HepG2 (cell line): ENCODE results near the gene PSEN1. TPM values are rescaled to one million over a fixed set of nuclear protein-coding genes. Genes with fewer than 3 reads are reported as not detected.

Experiments
- ATAC-seq: fragments of 200-7000 bp; cut with Tn5 transposase; 3 replicates; pipeline ENCODE4 v1.9.1; 2020; ENCODE audit warnings: mild to moderate bottlenecking, moderate library complexity
- BruUV-seq: library from RNA; stranded (reverse); fragments of 400-500 nt; replicated peaks from 2 replicates; lab custom pipeline; 2021; lab: Mats Ljungman, UMichigan
- CTCF ChIA-PET: fragments of 300-600 bp; formaldehyde crosslinking; extraction: SDS; loops from one replicate; lab custom pipeline; 2021; ENCODE audit warnings: low total read pairs, inconsistent platforms, low intra/inter-chr PET ratio; lab: Yijun Ruan, JAX
- POLR2A ChIA-PET: fragments of 350-600 bp; sonication (Branson Sonifier 250); formaldehyde crosslinking; loops from one replicate; lab custom pipeline; 2020; ENCODE audit warnings: antibody characterized with exemption, inconsistent platforms; lab: Yijun Ruan, JAX
- DNase-seq: peaks from one replicate; pipeline ENCODE4 v3.0.0-alpha.2; 2015; ENCODE audit warnings: low spot score
- FAIRE-seq: peaks from 3 replicates; lab custom pipeline; 2011; peaks lifted over from hg19 to GRCh38; lab: Jason Lieb, UNC
- H2AFZ ChIP-seq: one replicate; pipeline ENCODE4 v1.6.1; 2011; ENCODE audit warnings: low read length, inconsistent platforms
- H3K27ac ChIP-seq: fragments of 300-600 bp; 3 replicates; pipeline ENCODE4 v1.8.0; 2011; ENCODE audit warnings: mixed run types, mild to moderate bottlenecking, mixed read lengths, low read length, inconsistent platforms; ENCODE audit not compliant: insufficient read depth; ENCODE audit errors: extremely low read length
- H3K27me3 ChIP-seq, 2 experiments: fragments of 200-600 bp in 1 of 2; 2 replicates in 1 of 2; 3 replicates in 1 of 2; pipeline versions ENCODE4 v1.6.0 to v1.8.0; 2011; ENCODE audit warnings: low read length in 2 of 2, mild to moderate bottlenecking in 2 of 2, moderate library complexity in 2 of 2, inconsistent platforms in 1 of 2; ENCODE audit not compliant: insufficient read depth in 2 of 2, control insufficient read depth in 1 of 2
- H3K36me3 ChIP-seq, 2 experiments: fragments of 200-600 bp in 1 of 2; replicated peaks in 1 of 2; 2 replicates in 1 of 2; 3 replicates in 1 of 2; pipeline versions ENCODE4 v1.5.1 to v1.8.0; 2011; ENCODE audit warnings: low read length in 2 of 2, inconsistent platforms in 1 of 2; ENCODE audit not compliant: insufficient read depth in 2 of 2, control insufficient read depth in 1 of 2
- H3K4me1 ChIP-seq: 2 replicates; pipeline ENCODE4 v1.5.1; 2012; ENCODE audit warnings: low read length, inconsistent platforms; ENCODE audit not compliant: insufficient read depth
- H3K4me2 ChIP-seq: 2 replicates; pipeline ENCODE4 v1.6.0; 2011; ENCODE audit warnings: low read depth, low read length, inconsistent platforms
- H3K4me3 ChIP-seq, 3 experiments: fragments of 200-600 bp in 1 of 3; sonication (generic), shearing (Covaris generic) in 1 of 3; replicated peaks in 1 of 3; 2 replicates each; pipeline ENCODE4 v1.5.1; 2011 to 2016; ENCODE audit warnings: low read length in 3 of 3, inconsistent platforms in 2 of 3, low read depth in 2 of 3, mild to moderate bottlenecking in 2 of 3, control low read depth in 1 of 3, mixed read lengths in 1 of 3; ENCODE audit not compliant: insufficient read depth in 1 of 3
- H3K79me2 ChIP-seq: one replicate; pipeline ENCODE4 v1.6.1; 2011; ENCODE audit warnings: low read length, inconsistent platforms; ENCODE audit not compliant: insufficient read depth
- H3K9ac ChIP-seq: 2 replicates; pipeline ENCODE4 v1.6.0; 2011; ENCODE audit warnings: mild to moderate bottlenecking, low read depth, low read length, inconsistent platforms; ENCODE audit not compliant: insufficient read depth
- H3K9me3 ChIP-seq: 2 replicates; pipeline ENCODE4 v1.5.1; 2012; ENCODE audit warnings: mild to moderate bottlenecking, low read length
- H4K20me1 ChIP-seq: 2 replicates; pipeline ENCODE4 v1.6.0; 2011; ENCODE audit warnings: inconsistent platforms, mild to moderate bottlenecking, low read length, moderate library complexity; ENCODE audit not compliant: insufficient read depth
- BCLAF1 ChIP-seq: fragments of 450-650 bp; IDR thresholded peaks from 2 replicates; pipeline ENCODE4 v1.6.1; 2017; ENCODE audit warnings: mild to moderate bottlenecking
- CBFB ChIP-seq: sonication (generic); formaldehyde crosslinking; IDR thresholded peaks from 2 replicates; pipeline ENCODE4 v1.4.0; 2020; ENCODE audit warnings: missing genetic modification reagents
- KDM3A ChIP-seq: IDR thresholded peaks from 2 replicates; pipeline ENCODE4 v1.6.1; 2018; ENCODE audit warnings: low read depth, missing compliant biosample characterization
- PREB ChIP-seq: sonication (generic); formaldehyde crosslinking; IDR thresholded peaks from 2 replicates; pipeline ENCODE4 v1.4.0; 2020; ENCODE audit warnings: missing genetic modification reagents
- RFX1 ChIP-seq: fragments of 450-650 bp; IDR thresholded peaks from 2 replicates; pipeline ENCODE4 v1.6.1; 2017
- SMARCC2 ChIP-seq: fragments of 450-650 bp; IDR thresholded peaks from 2 replicates; pipeline ENCODE4 v1.6.1; 2017; ENCODE audit warnings: antibody characterized with exemption, mild to moderate bottlenecking
- SP2 ChIP-seq: sonication (generic); formaldehyde crosslinking; IDR thresholded peaks from 2 replicates; pipeline ENCODE4 v1.5.1; 2020; ENCODE audit warnings: mild to moderate bottlenecking, missing genetic modification reagents
- TCF7L2 ChIP-seq: IDR thresholded peaks from 2 replicates; pipeline ENCODE4 v1.6.1; 2011; ENCODE audit warnings: mild to moderate bottlenecking, low read depth, low read length, moderate library complexity
- ZBTB38 ChIP-seq: sonication (generic); formaldehyde crosslinking; IDR thresholded peaks from 2 replicates; pipeline ENCODE4 v1.5.1; 2020; ENCODE audit warnings: mild to moderate bottlenecking, missing genetic modification reagents
- ZNF607 ChIP-seq: sonication (generic); formaldehyde crosslinking; IDR thresholded peaks from 2 replicates; pipeline ENCODE4 v1.5.1; 2020; ENCODE audit warnings: missing genetic modification reagents, mild to moderate bottlenecking, borderline replicate concordance
- ZNF629 ChIP-seq: sonication (generic); formaldehyde crosslinking; conservative IDR thresholded peaks from 2 replicates; pipeline ENCODE4 v1.5.0; 2020; ENCODE audit warnings: missing genetic modification reagents
- ZZZ3 ChIP-seq: sonication (generic); formaldehyde crosslinking; IDR thresholded peaks from 2 replicates; pipeline ENCODE4 v1.4.0; 2020; ENCODE audit warnings: missing genetic modification reagents, mild to moderate bottlenecking, borderline replicate concordance
- WGBS: methylation state at CpG from one replicate; pipeline ENCODE4 v1.1.6; 2017; ENCODE audit warnings: low lambda C conversion rate; 5-methylcytosine and 5-hydroxymethylcytosine counted together
- in situ Hi-C: cut with HindIII; loops from 2 replicates; pipeline ENCODE4 v1.10.0; 2017; ENCODE audit warnings: low pct_unique_long_range_greater_than_20kb; ENCODE audit not compliant: extremely low pct_ligation_motif_present
- intact Hi-C: fragments of 100-400 bp; cut with micrococcal nuclease; formaldehyde crosslinking; loops from one replicate; pipeline ENCODE4 v1.10.0; 2022; ENCODE audit not compliant: unreplicated experiment
- polyA plus RNA-seq, 8 experiments: library from polyadenylated mRNA; depleted of rRNA in 3 of 8; stranded (reverse) in 7 of 8; unstranded in 1 of 8; fragments of >200 nt; fragmentation: Illumina TruSeq in 4 of 8; extraction: Trizol in 4 of 8; gene quantifications; 2 replicates each; pipeline versions ENCODE4 v1.2.1 to v1.2.3, GENCODE V29; 2011 to 2016; ENCODE audit warnings: low read depth in 4 of 8, missing spikeins in 1 of 8, mixed read lengths in 1 of 8; ENCODE audit not compliant: insufficient read depth in 1 of 8
- total RNA-seq, 5 experiments: library from RNA; depleted of rRNA; stranded (reverse); fragments of >200 nt; fragmentation: Illumina TruSeq; extraction: Trizol; gene quantifications; 2 replicates each; pipeline ENCODE4 v1.2.3, GENCODE V29; 2016; ENCODE audit warnings: low read depth in 1 of 5
- TF ChIP-seq, protein P1 (sequence below): sonication (generic); formaldehyde crosslinking; IDR thresholded peaks from 2 replicates; pipeline ENCODE4 v1.4.0; 2020; ENCODE audit warnings: mild to moderate bottlenecking, missing genetic modification reagents

The PSEN1 gene
- total and polyA plus RNA-seq, 2 of the 13 experiments (the other 11 are each of a cell fraction or from before 2014, with no cell fraction given), result 12.5 to 26.6 TPM

GRCh38 chr14:73262427-73263183 is 126.3 kb downstream of the PSEN1 start:
- no peak for ATAC-seq
- in situ Hi-C loops, result no loop called here
- H3K36me3 ChIP-seq, result no peaks in the 10 kb centered on the region
- intact Hi-C loops, result no loop called here
- TF ChIP-seq ZNF629 (CRISPR knock-in tag) (0 out of 2 replicates have a peak, but pooled peaks have one; percentile 30), TCF7L2 (no peak), SP2 (CRISPR knock-in tag) (no peak)
- no peak overlapping the region for H3K4me3 ChIP-seq
- H4K20me1 ChIP-seq, result no peaks in the 10 kb centered on the region
- no peak for DNase-seq
- no peak overlapping the region for H3K9ac ChIP-seq
- no peak overlapping the region for H2AFZ ChIP-seq
- H3K9me3 ChIP-seq, result no peaks in the 10 kb centered on the region
- WGBS, result 45% methylated on average over 8 of the region's 20 CpGs
- CTCF ChIA-PET, result no interaction called here
- no peak for FAIRE-seq
- no peaks in the 10 kb centered on the region for H3K79me2 ChIP-seq
- peaks cover 46% of the 10 kb centered on the region for H3K4me1 ChIP-seq
- no peak overlapping the region for H3K4me2 ChIP-seq
- peaks cover 2 to 45% of the 10 kb centered on the region in 2 experiments; a peak in 3 of 5 replicates for H3K27me3 ChIP-seq
- no peak overlapping the region for H3K27ac ChIP-seq
- POLR2A ChIA-PET, result interaction anchor here (1.2 kb wide), 1 partner anchor 199 kb away, joined by 3 read pairs; no protein-coding TSS in a partner anchor
- BruUV-seq, result no TSS peak

- DNase-seq (no peak), FAIRE-seq (no peak)
- Histone ChIP-seq H3K9ac (no peak overlapping the region), H3K36me3 (no peaks in the 10 kb centered on the region), H3K9me3 (no peaks in the 10 kb centered on the region), H2AFZ (no peak overlapping the region), H3K4me1 (peaks cover 46% of the 10 kb centered on the region), H3K4me2 (no peak overlapping the region)
- intact Hi-C loops, result no loop called here
- CTCF ChIA-PET, result no interaction called here
- no TSS peak for BruUV-seq
- 54% methylated on average over 4 of the region's 7 CpGs for WGBS
- TF ChIP-seq BCLAF1, result no peak
- no peak for TF ChIP-seq ZNF607 (CRISPR knock-in tag)
- no peak for TF ChIP-seq RFX1
- no peak for TF ChIP-seq ZZZ3 (CRISPR knock-in tag)
- TF ChIP-seq CBFB (CRISPR knock-in tag), result no peak
- no peak for TF ChIP-seq ZBTB38 (CRISPR knock-in tag)
- no peak for TF ChIP-seq KDM3A (CRISPR knock-in tag)
- TF ChIP-seq PREB (CRISPR knock-in tag), result no peak
- TF ChIP-seq SMARCC2, result no peak
- TF ChIP-seq, protein P1, sequence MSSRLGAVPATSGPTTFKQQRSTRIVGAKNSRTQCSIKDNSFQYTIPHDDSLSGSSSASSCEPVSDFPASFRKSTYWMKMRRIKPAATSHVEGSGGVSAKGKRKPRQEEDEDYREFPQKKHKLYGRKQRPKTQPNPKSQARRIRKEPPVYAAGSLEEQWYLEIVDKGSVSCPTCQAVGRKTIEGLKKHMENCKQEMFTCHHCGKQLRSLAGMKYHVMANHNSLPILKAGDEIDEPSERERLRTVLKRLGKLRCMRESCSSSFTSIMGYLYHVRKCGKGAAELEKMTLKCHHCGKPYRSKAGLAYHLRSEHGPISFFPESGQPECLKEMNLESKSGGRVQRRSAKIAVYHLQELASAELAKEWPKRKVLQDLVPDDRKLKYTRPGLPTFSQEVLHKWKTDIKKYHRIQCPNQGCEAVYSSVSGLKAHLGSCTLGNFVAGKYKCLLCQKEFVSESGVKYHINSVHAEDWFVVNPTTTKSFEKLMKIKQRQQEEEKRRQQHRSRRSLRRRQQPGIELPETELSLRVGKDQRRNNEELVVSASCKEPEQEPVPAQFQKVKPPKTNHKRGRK (CRISPR knock-in tag), result no peak
- TF ChIP-seq, all 625 proteins: peak for 0
- no peak for ATAC-seq
- POLR2A ChIA-PET, result interaction anchor here (0.6 to 1.2 kb wide), 2 partner anchors 198 to 350 kb away, joined by 3 to 4 read pairs; no protein-coding TSS in a partner anchor
- in situ Hi-C loops, result no loop called here
- no peak overlapping the region for H3K4me3 ChIP-seq
- no peak overlapping the region for H3K27ac ChIP-seq
- H3K79me2 ChIP-seq, result no peaks in the 10 kb centered on the region
- peaks cover 2 to 45% of the 10 kb centered on the region in 2 experiments; a peak in 3 of 5 replicates for H3K27me3 ChIP-seq
- H4K20me1 ChIP-seq, result no peaks in the 10 kb centered on the region
Observed at GRCh38 chr14:73263606-73264005, 127.3 kb downstream of the PSEN1 start.
